HS-27A (cell line): ENCODE results near the gene MED1.
A peak's percentile ranks its signal among the peaks of the same experiment; 100 is the strongest.
"Not testable (repeated sequence)": the region's sequence is repeated elsewhere in the genome, so short reads cannot be mapped to it uniquely, and the experiment has no call there.

Experiments used
- DNase-seq: peaks from one replicate; pipeline ENCODE4 v3.0.0-alpha.2; 2012; ENCODE audit warnings: low read depth, missing footprints

Gene MED1, protein sequence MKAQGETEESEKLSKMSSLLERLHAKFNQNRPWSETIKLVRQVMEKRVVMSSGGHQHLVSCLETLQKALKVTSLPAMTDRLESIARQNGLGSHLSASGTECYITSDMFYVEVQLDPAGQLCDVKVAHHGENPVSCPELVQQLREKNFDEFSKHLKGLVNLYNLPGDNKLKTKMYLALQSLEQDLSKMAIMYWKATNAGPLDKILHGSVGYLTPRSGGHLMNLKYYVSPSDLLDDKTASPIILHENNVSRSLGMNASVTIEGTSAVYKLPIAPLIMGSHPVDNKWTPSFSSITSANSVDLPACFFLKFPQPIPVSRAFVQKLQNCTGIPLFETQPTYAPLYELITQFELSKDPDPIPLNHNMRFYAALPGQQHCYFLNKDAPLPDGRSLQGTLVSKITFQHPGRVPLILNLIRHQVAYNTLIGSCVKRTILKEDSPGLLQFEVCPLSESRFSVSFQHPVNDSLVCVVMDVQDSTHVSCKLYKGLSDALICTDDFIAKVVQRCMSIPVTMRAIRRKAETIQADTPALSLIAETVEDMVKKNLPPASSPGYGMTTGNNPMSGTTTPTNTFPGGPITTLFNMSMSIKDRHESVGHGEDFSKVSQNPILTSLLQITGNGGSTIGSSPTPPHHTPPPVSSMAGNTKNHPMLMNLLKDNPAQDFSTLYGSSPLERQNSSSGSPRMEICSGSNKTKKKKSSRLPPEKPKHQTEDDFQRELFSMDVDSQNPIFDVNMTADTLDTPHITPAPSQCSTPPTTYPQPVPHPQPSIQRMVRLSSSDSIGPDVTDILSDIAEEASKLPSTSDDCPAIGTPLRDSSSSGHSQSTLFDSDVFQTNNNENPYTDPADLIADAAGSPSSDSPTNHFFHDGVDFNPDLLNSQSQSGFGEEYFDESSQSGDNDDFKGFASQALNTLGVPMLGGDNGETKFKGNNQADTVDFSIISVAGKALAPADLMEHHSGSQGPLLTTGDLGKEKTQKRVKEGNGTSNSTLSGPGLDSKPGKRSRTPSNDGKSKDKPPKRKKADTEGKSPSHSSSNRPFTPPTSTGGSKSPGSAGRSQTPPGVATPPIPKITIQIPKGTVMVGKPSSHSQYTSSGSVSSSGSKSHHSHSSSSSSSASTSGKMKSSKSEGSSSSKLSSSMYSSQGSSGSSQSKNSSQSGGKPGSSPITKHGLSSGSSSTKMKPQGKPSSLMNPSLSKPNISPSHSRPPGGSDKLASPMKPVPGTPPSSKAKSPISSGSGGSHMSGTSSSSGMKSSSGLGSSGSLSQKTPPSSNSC (N-terminal part only)

DNA sequence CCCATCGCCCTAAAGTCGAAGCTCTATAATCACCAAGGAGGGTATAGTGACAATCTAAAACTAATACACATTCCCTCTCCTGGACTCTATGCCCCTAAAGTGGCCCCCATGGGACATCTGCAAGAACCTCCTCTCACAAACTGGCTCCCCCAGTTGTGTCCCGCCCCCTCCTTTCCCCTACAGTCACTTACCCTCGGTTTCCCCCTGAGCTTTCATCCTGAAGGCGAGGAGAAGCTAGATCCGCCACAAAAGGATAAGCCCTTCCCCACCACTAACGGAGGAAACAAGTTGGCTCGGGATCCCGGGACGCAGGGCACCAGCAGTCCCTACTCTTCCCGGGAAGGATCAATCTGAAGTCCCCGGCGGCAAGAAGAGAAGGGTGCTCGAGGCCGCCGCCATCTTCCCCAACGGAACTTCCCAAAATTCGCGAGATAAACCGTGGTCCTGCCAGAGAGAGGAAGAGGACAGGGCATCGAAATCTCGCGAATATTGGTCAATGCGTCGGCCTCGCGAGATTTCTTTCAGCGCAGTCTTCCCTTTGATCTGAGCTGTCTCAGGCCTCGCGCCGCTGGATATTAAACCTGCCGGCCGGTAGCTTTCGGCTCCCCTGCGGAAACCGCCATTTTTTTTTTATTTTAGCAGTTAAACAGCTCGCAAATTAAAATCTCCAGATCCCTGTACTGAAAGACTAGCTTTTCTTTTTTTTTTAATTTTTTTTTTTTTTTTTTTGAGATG, at the start of gene MED1:
TSS of gene MED1 (minus strand) at position 417 of the 735 bp plus-strand sequence. CDS start at position 216, 201 bp downstream.
- DNase-seq: peak; percentile 78

DNA sequence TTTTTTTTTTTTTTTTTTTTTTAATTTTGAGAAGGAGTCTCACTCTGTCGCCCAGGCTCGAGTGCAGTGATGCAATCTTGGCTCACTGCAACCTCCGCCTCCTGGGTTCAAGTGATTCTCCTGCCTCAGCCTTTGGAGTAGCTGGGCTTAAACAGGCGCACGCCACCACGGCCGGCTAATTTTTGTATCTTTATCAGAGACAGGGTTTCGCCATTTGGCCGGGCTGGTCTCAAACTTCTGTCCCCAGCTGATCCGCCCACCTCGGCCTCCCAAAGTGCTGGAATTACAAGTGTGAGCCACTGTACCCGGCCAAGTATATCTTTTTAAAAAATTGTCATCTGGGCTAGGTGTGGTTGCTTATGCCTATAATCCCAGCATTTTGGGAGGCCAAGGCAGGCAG, 45.9 kb upstream of the MED1 start:
- not testable (repeated sequence) for DNase-seq

DNA sequence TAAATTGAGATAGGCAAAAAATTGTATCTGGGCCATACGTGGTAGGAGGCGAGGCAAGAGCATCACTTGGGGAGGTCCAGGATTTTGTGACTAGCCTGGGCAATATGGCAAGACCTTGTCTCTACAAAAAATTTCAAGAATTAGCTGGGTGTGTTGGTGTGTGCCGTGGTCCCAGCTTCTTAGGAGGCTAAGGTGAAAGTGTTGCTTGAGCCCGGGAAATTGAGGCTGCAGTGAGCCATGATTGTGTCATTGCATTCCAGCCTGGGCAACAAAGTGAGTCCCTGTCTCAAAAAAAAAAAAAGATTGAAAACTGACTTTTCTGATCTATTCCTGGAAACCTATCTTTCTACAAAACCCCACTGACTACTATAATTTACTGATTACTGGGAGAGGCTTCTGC, 36.9 kb upstream of the MED1 start:
- DNase-seq: no peak

DNA sequence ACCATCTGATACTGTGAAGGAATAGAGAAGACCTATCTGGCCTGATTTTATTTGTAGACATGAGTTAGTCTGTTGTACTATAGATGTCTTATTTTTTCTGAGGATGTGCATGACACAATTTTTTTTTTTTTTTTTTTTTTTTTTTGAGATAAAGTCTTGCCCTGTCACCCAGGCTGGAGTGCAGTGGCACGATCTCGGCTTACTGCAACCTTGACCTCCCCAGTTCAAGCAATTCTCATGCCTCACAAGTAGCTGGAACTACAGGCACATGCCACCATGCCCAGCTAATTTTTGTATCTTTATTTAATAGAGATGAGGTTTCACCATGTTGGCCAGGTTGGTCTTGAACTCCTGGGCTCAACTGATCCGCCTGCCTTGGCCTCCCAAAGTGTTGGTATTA, 36.4 kb upstream of the MED1 start:
- not testable (repeated sequence) for DNase-seq

DNA sequence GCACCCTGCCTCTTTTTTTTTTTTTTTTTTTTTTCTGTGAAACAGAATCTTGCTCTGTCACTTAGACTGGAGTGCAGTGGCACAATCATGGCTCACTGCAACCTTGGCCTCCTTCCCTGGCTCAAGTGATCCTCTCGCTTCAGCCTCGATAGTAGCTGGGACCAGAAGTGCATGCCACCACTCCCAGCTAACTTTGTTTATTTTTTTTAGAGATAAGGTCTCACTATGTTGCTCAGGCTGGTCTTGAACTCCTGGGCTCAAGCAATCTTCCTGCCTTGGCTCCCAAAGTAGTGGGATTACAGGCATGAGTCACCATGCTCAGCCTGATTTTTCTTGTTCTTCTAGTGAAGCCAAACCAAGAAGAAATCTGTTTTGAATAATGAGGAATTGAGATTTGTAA, 35.2 kb upstream of the MED1 start:
- DNase-seq: peak; percentile 23

DNA sequence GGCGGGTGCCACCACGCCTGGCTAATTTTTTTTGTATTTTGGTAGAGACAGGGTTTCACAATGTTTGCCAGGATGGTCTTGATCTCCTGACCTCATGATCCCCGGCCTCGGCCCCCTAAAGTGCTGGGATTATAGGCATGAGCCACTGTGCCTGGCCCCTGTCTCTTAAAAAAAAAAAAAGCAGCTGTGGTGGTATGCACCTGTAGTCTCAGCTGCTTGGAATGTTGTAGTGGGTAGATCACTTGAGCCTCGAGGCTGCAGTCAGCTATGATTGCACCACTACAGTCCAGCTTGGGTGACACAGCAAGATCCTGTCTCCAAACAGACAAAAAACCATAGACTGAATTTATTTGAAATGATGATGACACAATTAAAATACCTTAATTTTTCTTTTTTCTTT, 34.5 kb upstream of the MED1 start:
- DNase-seq: peak; percentile 51

DNA sequence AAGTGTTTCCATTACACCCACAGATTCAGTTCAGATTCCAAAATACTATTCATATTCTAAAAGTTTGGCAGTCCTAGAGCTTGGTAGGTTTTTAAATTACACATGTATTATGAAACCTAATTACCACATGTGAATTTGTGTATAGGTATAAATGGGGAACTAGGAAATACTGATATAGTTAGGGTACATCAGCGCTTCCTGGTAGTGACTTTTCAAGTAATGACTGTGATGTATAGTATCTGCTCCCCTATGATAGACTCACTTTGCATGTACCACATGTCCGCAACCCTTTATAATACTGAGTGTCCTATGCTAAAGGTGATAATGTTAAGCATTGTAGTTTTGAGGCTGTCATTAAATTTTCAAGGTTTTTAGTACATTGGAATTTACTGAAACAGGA, 33.1 kb upstream of the MED1 start:
- DNase-seq: no peak

DNA sequence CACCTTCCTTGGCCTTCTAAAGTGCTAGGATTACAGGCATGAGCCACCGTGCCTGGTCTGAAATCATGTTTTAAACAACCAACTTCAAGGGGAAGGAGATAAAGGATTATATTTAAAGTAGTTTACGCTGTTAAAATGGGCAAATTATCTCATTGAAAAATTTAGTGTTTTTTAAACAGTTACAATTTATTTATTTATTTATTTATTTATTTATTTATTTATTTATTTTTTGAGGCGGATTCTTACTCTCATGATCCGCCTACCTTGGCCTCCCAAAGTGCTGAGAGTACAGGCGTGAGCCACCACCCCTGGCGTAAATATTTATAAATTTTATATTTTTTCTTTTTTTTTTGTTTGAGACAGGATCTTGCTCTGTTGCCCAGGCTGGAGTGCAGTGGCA, 32.4 kb upstream of the MED1 start:
- DNase-seq: no peak

DNA sequence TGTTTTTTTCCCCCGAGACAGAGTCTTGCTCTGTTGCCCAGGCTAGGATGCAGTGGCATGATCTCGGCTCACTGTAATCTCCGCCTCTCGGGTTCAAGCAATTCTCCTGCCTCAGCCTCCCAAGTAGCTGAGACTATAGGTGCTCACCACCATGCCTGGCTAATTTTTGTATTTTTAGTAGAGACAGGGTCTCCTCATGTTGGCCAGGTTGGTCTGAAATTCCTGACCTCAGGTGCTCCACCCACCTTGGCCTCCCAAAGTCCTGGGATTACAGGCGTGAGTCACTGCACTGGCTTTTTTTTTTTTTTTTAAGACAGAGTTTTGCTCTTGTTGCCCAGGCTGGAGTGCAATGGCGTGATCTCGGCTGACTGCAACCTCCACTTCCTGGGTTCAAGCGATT, 28.6 kb upstream of the MED1 start:
- DNase-seq: not testable (repeated sequence)

DNA sequence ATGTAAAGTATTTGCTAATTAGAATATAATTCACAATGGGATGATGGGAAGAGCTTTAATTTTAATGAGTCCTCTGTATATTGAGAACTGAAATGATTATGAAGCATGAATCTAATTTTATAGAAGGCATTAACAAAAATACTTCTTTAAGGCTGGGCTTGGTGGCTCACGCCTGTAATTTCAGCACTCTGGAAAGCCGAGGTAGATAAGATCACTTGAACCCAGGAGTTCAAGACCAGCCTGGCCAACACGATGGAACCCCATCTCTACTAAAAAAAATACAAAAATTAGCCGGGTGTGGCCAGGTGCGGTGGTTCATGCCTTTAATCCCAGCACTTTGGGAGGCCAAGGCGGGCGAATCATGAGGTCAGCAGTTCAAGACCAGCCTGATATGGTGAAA, 22.2 kb upstream of the MED1 start:
- DNase-seq: no peak

DNA sequence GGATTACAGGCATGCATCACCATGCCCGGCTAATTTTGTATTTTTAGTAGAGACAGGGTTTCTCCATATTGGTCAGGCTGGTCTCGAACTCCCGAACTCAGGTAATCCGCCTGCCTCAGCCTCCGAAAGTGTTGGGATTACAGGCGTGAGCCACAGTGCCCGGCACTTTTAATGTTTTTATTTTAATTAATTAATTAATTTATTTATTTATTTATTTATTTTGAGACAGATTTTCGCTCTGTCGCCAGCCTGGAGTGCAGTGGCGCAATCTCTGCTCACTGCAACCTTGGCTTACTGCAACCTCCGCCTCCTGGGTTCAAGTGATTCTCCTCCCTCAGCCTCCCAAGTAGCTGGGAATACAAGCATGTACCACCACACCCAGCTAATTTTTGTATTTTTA, 17.5 kb upstream of the MED1 start:
- not testable (repeated sequence) for DNase-seq

DNA sequence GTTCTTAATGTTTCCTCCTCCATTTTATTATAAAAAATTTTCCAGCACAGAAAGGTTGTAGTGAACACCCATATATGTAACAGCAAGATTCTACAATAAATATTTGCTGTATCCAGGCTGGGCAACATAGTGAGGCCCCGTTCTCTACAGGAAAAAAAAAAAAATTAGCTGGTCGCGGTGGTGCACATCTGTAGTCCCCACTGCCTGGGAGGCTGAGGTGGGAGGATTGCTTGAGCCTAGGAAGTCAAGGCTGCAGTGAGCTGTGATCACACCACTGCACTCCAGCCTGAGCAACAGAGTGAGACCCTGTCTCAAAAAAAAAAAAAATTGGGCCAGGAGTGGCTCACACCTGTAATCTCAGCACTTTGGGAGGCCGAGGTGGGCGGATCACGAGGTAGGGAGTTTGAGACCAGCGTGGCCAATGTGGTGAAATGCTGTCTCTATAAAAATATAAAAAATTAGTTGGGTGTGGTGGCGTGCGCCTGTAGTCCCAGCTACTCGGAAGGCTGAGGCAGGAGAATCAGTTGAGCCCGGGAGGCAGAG, 13.6 kb upstream of the MED1 start:
- not testable (repeated sequence) for DNase-seq

DNA sequence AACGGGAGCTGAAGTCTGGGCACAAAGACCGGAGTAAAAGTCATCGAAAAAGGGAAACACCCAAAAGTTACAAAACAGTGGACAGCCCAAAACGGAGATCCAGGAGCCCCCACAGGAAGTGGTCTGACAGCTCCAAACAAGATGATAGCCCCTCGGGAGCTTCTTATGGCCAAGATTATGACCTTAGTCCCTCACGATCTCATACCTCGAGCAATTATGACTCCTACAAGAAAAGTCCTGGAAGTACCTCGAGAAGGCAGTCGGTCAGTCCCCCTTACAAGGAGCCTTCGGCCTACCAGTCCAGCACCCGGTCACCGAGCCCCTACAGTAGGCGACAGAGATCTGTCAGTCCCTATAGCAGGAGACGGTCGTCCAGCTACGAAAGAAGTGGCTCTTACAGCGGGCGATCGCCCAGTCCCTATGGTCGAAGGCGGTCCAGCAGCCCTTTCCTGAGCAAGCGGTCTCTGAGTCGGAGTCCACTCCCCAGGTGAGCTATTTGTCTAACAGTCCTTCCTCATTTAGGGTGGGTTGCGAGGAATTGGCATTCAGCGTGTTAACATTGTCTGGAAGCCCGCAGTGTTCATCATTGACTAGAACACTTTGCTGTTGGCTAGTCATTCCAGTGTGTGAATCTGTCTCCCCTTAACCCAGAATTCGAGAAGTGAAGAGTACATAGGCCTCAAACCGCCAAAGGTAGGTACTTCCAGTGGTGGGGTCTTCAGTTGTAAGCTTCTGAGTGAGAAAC, 11.7 kb upstream of the MED1 start:
- DNase-seq: no peak

DNA sequence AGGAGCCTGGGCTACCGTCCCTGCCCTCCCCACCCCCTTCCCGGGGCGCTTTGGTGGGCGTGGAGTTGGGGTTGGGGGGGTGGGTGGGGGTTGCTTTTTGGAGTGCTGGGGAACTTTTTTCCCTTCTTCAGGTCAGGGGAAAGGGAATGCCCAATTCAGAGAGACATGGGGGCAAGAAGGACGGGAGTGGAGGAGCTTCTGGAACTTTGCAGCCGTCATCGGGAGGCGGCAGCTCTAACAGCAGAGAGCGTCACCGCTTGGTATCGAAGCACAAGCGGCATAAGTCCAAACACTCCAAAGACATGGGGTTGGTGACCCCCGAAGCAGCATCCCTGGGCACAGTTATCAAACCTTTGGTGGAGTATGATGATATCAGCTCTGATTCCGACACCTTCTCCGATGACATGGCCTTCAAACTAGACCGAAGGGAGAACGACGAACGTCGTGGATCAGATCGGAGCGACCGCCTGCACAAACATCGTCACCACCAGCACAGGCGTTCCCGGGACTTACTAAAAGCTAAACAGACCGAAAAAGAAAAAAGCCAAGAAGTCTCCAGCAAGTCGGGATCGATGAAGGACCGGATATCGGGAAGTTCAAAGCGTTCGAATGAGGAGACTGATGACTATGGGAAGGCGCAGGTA, 11.0 kb upstream of the MED1 start:
- DNase-seq: no peak

DNA sequence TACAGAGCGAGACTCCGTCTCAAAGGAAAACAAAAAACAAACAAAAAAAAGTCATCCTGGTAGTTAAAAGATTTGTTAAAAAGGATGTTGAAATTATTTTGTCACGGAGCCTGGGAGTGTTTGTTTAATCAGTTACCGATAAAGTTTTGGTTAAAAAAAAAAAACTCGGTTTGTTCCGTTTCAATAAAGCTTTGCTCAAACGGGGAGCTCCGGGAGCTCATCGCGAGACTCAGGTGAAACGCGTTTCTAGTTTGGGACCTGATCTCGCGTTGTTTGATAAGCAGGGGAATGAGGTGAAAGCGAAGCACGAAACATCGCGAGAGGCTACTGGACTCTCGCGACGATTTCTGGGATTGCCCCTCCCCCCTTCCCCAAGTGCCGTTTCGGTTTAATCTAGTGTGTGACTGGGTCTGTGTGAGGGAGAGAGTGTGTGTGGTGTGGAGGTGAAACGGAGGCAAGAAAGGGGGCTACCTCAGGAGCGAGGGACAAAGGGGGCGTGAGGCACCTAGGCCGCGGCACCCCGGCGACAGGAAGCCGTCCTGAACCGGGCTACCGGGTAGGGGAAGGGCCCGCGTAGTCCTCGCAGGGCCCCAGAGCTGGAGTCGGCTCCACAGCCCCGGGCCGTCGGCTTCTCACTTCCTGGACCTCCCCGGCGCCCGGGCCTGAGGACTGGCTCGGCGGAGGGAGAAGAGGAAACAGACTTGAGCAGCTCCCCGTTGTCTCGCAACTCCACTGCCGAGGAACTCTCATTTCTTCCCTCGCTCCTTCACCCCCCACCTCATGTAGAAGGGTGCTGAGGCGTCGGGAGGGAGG, 10.3 kb upstream of the MED1 start, which contains the start of gene CDK12:
TSS of gene CDK12 (plus strand) at position 374 of the 813 bp plus-strand sequence. CDS start 586 bp downstream, outside the sequence.
- peak; percentile 90 for DNase-seq

DNA sequence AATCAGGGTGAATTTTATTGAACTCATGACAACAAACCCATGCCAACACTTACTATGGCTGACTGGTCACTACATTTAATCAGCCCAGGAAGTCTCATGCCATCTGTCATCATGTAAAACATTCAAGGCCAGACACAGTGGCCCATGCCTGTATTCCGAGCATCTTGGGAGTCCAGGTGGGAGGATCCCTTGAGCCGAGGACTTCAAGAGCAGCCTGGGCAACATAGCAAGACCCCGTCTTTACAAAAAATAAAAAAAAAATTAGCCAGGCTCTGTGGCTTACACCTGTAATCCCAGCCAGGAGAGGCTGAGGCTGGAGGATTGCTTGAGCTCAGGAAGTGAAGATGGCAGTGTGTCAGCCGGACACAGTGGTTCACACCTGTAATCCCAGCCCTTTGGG, 4.9 kb upstream of the MED1 start:
- DNase-seq: no peak

DNA sequence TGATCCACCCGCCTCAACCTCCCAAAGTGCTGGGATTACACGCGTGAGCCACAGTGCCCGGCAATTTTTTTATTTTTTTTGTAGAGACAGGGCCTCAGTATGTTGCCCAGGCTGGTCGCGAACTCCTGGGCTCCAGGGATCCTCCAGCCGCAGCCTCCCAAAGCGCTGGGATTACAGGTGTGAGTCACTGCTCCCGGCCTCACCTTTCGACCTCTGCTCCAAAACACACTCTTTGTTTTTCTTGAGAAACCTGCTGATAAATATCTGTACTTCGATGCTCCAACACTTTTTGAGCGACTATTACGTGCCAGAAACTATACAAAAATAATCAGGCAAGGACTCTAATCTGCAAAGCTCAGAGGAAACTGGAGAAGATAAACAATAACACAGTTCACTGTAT, 1.0 kb downstream of the MED1 start:
- DNase-seq: no peak

DNA sequence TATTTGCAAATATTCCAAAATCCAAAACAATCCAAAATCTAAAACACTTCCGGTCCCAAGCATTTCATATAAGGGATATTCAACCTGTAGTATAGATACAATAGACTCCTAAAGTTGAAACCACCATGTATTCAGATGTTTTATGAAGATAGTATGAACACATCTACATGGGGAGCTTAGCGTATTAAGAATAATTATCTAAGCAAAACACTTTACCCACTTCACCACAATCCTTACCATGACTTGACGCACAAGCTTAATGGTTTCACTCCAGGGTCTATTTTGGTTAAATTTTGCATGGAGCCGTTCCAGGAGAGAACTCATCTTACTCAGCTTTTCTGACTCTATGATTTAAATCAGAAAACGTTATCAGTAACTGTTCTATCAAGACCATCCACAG, 3.5 kb downstream of the MED1 start:
- DNase-seq: no peak

DNA sequence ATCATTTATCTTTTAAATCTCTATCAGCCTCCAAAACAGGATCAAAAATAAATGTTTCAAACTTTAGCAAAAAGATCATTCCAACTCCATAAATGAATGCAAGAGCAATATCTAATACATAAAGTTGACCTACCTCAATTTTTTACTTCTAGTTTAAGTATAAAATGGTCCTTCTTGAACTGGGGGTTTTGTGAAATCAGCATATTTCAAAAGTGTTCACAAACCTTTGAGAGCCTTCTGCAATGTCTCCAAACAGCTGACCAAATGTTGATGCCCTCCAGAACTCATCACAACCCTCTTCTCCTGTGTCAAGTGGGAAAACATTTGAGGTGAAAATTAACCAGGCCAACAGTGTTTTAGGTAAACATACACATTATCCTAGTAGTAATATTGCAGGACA, 7.7 kb downstream of the MED1 start:
- no peak for DNase-seq
